IPS DF 4.7 (cell line): Measurements from ENCODE around the gene DCLK1.

Source experiments
- DNase-seq: peaks from one replicate; pipeline ENCODE4 v3.0.0-alpha.2; 2013; ENCODE audit warnings: low spot score; ENCODE audit errors: extremely low read depth

DCLK1 gene

GRCh38 chr13:35792021-35792420 is 339.2 kb downstream of the DCLK1 start:
- DNase-seq = no peak

GRCh38 chr13:35791184-35791851 is 339.9 kb downstream of the DCLK1 start:
- DNase-seq = no peak

- DNase-seq = no peak
Measured at GRCh38 chr13:35789335-35790165, 341.6 kb downstream of the DCLK1 start.

DNA sequence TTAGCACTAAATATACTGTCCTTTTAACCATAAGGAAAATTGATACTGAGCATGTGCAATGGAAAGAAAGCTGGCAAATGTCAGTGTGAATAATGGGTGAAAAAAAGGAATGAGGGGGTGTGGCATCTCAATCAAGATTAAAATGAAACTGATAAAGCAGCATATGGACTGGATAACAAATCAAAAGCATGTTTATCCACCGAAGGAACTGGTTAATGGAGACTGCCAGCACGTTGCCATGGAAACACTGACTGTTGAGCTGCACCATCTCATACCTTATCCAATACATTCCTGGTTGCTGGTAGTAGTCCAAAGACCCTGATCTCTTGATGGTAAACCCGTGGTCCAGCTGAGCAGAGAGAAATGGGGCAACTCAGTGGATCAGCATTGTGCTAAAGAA is 343.2 kb downstream of the DCLK1 start:
- DNase-seq = no peak

DNA sequence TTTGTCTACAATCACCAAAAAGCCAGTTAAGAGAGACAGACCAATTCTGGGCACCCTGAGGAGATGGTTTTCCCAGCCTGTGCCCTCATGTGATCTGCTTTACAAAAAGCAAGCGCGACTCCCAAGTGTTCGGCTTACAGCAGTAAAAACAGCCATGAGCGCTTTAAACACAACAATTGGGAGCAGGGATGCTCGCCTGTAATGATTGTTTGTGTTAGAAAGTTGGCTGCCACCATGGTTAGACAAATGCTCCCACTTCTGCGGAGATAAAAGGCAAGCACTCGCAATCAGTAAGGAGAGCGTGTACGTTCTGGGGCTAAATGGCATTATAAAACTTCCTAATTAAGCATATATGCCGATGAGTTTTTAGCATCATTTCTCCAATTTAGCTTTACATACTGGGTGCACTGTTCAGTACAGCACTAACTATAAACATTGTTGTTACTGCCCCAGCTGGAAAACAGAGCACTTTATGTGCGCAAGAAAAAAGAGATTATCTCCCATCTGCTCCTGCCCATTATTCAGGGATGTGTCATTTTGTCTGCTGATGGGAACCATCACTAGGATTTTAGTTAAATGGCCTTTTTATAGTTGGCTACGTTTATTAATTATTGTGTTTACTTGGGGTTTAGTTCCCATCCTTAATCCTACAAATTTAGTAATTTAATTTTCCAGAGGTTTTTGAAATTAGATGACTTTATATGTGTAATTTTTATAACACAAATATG is 345.4 kb downstream of the DCLK1 start:
- no peak for DNase-seq

DNA sequence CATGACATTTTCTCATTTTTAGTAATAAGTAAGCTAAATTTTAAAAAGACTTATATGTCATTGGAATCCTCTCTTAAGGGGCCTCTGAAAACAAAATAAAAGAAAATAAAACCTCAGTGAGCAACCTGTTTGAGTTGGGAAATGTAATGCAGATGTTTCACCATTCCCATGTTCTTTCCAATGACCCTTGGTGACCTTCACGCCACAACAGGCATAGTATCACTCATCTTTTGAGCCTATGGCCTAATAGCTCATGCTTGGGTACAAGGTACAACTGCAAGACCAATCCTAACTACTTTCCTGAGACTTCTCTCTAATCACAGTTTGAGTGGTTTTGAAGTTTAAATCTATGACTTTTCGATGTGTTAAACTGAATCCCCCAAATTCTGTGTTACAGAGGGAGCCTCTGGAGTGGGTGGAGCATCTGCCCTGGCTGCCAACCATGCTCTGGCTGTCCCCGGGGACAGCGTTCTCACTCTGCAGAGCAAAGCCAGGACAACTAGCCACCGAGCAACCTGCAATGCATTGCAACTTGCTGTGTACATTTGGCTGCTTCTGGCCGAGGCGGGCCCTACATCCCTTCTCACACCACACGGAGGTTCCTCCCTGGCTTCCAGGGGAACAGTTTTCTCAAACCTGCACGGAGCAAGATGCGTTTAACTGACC is 346.8 kb downstream of the DCLK1 start:
- no peak for DNase-seq

GRCh38 chr13:35782793-35783192 is 348.4 kb downstream of the DCLK1 start:
- DNase-seq = no peak

DNA sequence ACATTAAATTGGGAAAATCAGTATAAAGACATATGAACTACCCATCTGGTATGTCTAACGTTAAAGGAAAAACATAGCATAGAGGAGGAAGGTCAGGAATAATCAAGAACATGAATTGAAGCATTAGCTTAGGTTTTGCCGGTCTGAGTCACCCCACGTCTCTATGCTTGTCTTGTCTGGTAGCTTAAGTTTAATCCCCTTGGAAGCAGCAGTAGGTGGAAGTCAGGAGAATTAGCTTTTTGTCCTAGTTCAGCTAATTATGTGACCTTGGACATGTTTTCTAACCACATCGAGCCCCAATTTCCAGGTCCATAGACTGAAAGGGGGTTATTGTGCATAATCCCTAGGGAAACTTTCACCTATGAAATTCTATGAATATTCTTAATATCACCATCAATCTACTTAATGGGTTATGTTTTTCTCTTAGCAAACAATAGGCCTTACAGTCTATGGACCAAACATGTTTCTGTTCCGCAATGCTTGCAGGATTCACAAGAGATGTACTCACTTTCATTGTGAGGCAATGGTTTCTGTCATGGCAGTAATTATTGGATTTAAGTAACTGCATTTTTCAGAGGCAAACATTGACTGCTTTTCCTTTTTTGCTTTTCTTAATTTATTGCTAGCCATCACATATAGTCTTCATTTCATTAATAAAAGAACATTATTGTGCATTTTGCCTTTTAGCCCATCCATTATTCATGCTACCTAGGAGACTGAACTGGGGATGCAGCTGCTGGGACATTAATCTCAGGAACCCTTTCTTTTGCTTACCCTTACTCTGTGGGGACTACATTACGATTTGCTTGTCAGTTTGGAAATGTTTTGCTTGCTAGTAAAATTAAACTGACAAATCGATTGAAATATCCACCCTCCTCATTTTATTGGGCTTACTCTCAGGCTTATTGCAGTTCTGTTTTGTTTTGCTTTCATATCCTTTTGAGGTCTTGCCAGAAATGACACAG is 349.9 kb downstream of the DCLK1 start:
- no peak for DNase-seq

DNA sequence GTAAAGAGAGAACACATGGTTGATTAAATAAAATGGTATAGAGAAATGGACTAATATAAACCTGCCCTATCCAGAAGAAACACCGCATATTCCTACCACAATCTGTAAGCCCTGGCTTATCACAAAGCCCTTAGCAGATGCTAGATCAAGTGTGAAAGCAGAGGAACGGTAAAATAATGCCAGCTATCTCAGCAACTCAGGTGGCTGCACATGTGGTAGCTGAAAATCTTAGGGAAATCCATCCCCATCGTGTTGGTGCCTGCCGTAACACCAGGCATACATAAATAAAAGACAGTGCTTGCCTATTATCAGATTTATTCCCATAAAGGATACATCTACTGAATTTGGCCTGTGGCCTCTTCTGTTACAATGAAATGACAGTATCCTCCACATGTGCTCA is 350.6 kb downstream of the DCLK1 start:
- DNase-seq = no peak

DNA sequence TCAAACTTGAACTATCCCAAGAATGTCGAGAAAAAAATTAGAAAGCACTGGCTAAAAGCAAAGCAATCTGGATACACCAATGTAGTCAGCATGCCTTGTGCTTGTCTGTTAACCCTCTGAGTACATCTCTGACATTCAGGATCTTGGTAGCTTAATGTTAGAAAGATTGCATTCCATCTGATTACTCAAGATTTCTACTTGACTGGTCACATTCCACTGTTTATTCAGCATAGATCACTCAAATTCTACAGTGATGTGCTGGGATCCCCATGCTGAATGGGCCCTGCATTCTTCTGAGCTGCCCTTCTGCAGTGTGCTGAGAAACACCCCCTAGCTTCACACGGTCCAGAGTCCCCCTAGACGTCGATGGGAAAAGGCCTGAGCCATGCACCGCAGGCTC is 359.3 kb downstream of the DCLK1 start:
- no peak for DNase-seq

DNA sequence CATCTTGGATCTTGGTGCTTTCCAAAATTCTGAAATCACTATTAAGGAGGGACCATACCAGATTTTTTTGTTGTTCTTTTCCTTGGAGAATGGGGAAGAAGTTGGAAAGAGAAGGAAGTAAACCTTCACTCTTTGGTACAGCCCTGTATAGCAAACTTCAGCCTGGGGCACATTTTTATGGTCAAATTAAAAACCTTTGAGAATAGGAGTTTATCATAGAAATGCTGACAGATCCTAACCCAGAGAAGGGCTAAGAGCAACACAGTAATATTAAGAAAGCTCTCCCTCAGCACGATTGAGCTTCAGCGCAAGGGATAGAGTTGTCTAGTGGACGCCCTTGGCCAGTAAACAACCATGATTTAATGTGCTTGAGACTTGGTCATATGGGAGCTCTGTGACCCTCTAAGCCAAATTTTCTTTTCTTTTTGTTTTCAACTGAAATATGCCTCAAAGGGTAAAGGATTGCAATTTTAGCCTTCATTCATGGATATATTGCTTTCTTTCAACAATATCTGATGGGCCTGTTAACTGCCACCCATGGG is 360.4 kb downstream of the DCLK1 start:
- no peak for DNase-seq

GRCh38 chr13:35769812-35770211 is 361.4 kb downstream of the DCLK1 start:
- no peak for DNase-seq

GRCh38 chr13:35768551-35768950 is 362.6 kb downstream of the DCLK1 start:
- no peak for DNase-seq

DNA sequence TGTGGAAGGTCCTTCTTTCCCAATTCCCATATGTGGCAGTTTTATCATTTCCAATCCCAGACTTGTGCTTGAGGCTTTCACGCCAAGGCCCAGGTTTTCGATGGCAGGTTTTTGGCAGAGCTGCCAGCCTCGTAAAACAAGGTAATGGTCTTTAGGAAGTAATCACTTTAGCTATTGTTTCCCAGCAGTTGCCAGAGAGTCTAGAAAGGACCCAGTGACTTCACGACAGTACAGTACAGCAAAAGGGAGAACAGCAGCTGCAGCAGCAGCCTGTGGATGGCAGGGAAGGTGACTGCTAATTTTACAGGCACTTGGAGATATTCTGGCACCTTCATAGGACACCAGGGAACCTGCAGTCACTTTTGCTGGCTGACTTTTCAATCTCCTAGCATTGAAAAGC is 363.1 kb downstream of the DCLK1 start:
- DNase-seq = no peak

- DNase-seq = no peak
Measured at GRCh38 chr13:35767256-35767976, 363.8 kb downstream of the DCLK1 start.

DNA sequence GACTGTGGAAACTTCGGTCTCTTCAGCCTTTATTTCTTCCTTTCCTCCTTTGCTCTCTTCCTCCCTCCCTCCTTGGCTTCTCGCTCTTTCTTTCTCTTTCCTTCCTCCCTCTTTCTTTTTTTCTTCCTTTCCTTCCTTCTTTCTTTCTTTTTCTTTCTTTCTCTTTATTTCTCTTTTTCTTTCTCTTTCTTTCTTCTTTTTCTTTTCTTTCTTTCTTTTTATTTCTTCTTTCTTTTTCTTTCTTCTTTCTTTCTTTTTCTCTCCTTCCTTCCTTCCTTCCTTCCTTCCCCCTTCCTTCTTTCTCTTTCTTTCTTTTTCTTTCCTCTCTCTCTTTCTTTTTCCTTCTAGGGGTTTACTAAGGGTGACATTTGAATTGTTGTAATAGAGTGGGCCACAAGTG is 364.5 kb downstream of the DCLK1 start:
- no peak for DNase-seq

- no peak for DNase-seq
Measured at GRCh38 chr13:35765941-35766340, 365.2 kb downstream of the DCLK1 start.

GRCh38 chr13:35765366-35765765 is 365.8 kb downstream of the DCLK1 start:
- DNase-seq = no peak

- no peak for DNase-seq
Measured at GRCh38 chr13:35764326-35765015, 366.7 kb downstream of the DCLK1 start.
